Stimulated activated CD8-positive, alpha-beta memory T cell treated with anti-CD3 and anti-CD28 coated beads, Interleukin-7, amount 100 ng/mL, for 1 hour (primary cell): ENCODE data around the gene ZNRF2.
A peak's percentile ranks its signal among the peaks of the same experiment; 100 is the strongest.
"Not testable (repeated sequence)": the region's sequence is repeated elsewhere in the genome, so short reads cannot be mapped to it uniquely, and the experiment has no call there.

Experiments used
- DNase-seq, 2 donors: peaks; one replicate each; pipeline ENCODE4 v3.0.0-alpha.2; 2020; ENCODE audit warnings: low read depth in 2 of 2

The ZNRF2 gene

GRCh38 chr7:30263090-30263710 lies 21.2 kb upstream of the ZNRF2 start:
- no peak for DNase-seq

DNA sequence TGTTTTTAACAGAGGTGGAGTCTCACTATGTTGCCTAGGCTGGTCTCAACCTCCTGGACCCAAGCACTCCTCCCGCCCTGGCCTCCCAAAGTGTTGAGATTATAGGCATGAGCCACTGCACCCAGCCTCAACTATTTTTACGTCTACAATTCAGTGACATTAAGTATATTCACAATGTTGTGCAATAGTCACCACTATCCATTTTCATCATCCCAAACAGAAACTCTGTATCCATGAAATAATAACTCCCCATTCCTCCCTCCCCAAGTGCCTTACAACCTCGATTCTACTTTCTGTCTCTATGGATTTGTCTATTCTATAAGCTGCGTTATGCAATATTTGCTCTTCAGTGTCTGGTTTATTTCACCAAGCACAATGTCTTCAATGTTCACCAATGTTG lies 20.3 kb upstream of the ZNRF2 start:
- no peak for DNase-seq

DNA sequence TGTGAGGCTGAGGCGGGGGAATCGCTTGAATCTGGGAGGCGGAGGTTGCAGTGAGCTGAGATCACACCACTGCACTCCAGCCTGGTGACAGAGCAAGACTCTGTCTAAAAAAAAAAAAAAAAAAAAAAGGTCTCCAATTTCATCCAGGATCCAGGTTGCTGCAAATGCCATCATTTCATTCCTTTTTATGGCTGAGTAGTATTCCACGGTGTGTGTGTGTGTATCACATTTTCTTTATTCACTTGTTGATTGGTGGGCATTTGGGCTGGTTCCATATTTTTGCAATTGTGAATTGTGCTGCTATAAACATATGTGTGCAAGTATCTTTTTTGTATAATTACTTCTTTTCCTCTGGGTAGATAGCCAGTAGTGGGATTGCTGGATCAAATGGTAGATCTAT lies 19.2 kb upstream of the ZNRF2 start:
- DNase-seq: not testable (repeated sequence)

DNA sequence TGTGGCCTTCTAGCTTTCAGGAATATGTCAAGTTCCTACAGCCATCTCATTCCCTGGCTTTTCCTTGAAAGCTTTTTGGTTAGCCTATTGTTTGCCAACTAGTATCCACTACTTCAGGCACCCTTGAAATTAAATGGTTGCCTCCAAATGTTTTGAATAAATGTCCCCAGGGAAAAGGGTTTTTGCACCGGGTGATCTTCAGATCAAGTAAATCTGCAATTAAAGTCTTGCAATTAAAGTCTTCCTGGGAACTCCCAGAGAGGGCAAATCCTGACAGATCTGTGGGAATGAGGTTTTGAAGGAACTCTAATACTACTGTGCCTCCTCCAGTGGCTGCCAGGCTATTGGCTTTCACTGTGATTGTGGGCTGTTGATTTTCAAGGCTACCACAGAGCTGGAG lies 17.7 kb upstream of the ZNRF2 start:
- no peak for DNase-seq

GRCh38 chr7:30268586-30268985 lies 15.8 kb upstream of the ZNRF2 start:
- DNase-seq: no peak

DNA sequence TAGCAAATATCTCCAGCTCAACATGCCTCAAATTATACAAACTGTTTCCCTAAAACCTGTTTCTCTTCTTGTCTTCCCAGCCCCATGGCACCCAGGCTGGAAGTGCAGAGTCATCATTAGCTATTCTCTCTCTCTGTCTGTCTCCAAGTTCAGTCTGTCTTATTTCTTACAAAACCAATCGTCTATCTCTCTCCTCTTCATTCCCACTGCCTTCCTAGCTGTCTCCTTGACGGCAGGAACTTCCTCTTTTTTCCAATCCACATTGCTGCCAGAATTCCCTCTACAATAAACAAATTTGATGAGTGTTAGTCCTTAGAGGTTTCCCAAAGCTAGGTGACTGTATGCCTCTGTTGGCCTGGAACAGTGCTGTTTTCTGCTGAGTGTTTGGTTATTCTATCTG lies 14.9 kb upstream of the ZNRF2 start:
- DNase-seq: no peak

DNA sequence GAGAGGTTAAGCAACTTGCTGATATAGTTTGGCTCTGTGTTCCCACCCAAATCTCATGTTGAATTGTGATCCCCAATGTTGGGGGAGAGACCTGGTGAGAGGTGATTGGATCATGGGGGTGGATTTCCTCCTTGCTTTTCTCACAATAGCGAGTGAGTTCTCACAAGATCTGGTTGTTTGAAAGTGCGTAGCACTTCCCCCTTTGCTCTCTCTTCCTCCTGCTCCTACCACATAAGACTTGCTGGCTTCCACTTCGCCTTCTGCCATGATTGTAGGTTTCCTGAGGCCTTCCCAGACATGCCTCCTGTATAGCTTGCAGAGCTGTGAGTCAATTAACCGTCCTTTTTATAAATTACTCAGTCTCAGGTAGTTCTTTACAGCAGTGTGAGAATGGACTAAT lies 13.5 kb upstream of the ZNRF2 start:
- no peak for DNase-seq

- DNase-seq: no peak
Measured at GRCh38 chr7:30272126-30272525, 12.3 kb upstream of the ZNRF2 start.

- DNase-seq: no peak
Measured at GRCh38 chr7:30273552-30273951, 10.8 kb upstream of the ZNRF2 start.

GRCh38 chr7:30274641-30275040 lies 9.8 kb upstream of the ZNRF2 start:
- DNase-seq: no peak

DNA sequence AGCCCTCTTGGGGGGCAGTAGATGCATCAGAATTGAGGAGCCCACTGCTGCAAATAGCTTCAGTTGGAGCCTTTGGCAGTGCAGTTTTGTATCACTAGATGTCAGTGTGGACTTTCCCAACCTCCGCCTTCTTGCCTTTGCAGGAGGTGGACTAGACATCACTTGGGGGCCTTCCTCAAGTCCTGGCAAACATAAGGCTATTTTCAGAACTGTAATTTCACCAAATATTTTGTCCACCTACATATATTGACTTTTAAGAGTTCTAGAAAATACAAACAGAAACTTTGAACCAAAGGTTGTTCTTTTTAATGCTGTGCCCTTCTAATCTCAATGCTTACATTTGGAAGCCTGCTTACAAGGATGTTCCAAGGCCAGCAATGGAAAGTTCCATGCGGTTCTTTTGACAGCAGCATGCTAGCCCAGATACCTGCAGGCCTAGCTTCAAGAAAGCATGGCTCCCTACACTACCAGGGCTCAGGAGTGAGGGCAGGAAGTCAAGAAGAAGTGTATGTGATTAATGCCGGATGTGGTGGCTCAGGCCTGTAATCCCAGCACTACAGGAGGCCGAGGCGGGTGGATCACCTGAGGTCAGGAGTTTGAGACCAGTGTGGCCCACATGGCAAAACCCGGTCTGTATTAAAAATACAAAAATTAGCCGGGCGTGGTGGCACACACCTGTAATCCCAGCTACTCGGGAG lies 8.0 kb upstream of the ZNRF2 start:
- DNase-seq: peak in 1 of 2 donors; percentile 16

- no peak for DNase-seq
Measured at GRCh38 chr7:30278376-30278775, 6.0 kb upstream of the ZNRF2 start.

GRCh38 chr7:30278849-30279652 lies 5.3 kb upstream of the ZNRF2 start:
- DNase-seq: no peak

GRCh38 chr7:30279653-30279904 lies 4.8 kb upstream of the ZNRF2 start:
- no peak for DNase-seq

- DNase-seq: no peak
Measured at GRCh38 chr7:30280631-30281030, 3.8 kb upstream of the ZNRF2 start.

DNA sequence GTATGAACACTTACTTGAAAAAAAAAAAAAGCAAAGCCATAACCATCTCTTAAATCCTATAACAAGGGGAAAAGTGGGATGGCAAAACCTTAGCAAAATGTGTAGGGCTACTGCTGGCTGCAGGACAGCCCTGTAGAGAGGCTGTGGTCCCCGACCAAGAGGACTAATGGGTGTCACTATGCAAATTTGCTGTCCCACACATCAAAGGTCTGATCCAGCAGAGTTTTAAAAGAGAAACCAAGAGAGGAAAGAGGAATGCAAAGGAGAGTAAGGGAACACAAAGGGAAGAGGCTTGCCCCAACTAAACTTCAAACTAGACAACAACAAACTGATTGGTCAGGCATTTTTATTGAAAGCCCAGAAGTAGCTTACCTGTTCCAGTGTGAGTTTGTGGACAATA lies 3.1 kb upstream of the ZNRF2 start:
- no peak for DNase-seq

- no peak for DNase-seq
Measured at GRCh38 chr7:30281791-30282190, 2.6 kb upstream of the ZNRF2 start.

GRCh38 chr7:30282735-30283134 lies 1.7 kb upstream of the ZNRF2 start:
- no peak for DNase-seq

DNA sequence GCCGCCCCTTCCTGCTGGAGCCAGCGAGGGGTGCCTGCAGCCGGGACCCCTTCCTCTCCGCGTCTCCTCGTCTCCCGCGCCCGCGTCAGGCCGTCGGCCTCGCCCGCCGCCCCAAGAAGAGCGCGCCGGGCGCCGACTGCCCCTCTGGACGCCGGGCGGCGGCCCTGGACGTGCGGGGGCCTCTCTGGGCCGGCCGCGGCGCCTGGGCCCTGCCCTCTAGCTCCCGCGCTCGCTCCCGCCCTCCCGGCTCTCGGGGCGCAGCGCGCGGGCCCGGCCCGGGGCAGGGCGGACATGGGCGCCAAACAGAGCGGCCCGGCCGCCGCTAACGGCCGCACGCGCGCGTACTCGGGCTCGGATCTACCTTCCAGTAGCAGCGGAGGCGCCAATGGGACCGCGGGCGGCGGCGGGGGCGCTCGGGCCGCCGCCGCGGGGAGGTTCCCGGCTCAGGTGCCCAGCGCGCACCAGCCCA lies 704 bp downstream of the ZNRF2 start:
- peak in 1 of 2 donors; percentile 9 for DNase-seq

DNA sequence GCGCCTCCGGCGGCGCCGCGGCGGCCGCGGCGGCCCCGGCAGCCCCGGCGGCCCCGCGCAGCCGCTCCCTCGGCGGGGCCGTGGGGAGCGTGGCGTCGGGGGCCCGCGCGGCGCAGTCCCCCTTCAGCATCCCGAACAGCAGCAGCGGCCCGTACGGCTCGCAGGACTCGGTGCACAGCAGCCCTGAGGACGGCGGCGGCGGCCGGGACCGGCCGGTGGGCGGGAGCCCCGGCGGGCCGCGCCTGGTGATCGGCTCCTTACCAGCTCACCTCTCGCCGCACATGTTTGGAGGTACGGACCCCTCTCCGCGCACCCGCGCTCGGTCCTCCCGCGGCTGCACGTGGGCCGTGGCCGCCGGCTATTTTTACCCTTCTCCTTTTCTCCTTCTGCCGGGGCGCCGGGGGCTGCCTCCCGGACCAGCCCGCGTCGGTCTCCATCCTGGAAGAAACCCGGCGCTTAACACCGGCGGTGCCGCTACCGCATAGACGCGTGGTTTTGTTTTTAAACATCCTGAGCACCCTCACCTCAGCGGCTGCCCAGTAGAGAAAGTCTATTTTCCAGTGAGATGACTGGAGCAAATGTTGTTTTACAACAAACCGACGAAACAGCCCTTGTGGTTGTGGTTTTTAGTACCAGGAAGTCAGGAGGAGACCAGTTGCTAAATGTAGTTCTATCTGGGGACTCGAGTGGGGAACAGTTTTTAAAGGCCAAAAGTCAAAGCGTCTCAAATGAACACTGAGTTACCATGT lies 1.3 kb downstream of the ZNRF2 start:
- DNase-seq: peak in 1 of 2 donors; percentile 20

DNA sequence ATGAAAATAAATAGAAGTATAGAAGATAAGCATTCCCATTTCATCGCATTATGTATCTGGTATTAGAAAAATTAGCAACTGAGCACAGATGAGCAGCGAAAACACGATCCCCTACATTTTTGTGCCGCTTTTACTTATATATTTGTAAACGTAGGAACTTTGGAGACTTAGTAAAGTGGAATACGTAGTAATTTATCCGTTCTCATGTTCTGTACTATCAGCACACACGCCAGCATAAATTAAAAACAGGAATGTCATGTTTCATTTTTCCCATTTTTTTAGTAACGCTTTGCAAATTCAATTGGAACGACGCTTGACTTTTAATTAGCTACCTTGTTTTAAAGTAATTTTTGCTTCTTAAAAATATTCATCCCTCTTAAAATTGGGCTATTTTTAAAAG lies 2.4 kb downstream of the ZNRF2 start:
- DNase-seq: no peak

GRCh38 chr7:30287625-30288024 lies 3.2 kb downstream of the ZNRF2 start:
- DNase-seq: not testable (repeated sequence)
